Panc1 (cell line): ENCODE results near the gene DROSHA. TPM values are rescaled to one million over a fixed set of nuclear protein-coding genes. Genes with fewer than 3 reads are reported as not detected.
"Not testable (repeated sequence)": the region's sequence is repeated elsewhere in the genome, so short reads cannot be mapped to it uniquely, and the experiment has no call there.

Experiments
- ATAC-seq: fragments of 200-7000 bp; cut with Tn5 transposase; 2 replicates; pipeline ENCODE4 v1.9.1; 2020; ENCODE audit warnings: mild to moderate bottlenecking, moderate library complexity
- BruUV-seq: library from RNA; stranded (reverse); fragments of 400-500 nt; replicated peaks from 2 replicates; lab custom pipeline; 2021; lab: Mats Ljungman, UMichigan
- CTCF ChIA-PET: fragments of 300-600 bp; sonication (Branson Sonifier 250); formaldehyde crosslinking; loops from one replicate; lab custom pipeline; 2022; ENCODE audit warnings: antibody characterized with exemption; lab: Charles Lee
- POLR2A ChIA-PET: fragments of 300-600 bp; sonication (Branson Sonifier 250); formaldehyde crosslinking; loops from one replicate; lab custom pipeline; 2022; ENCODE audit warnings: antibody characterized with exemption; lab: Charles Lee
- DNase-seq: peaks from one replicate; pipeline ENCODE4 v3.0.0-alpha.2; 2010; ENCODE audit warnings: low read depth, low spot score
- H3K27ac ChIP-seq: 2 replicates; pipeline ENCODE4 v1.5.1; 2011; ENCODE audit warnings: mild to moderate bottlenecking, low read length, inconsistent platforms
- H3K27me3 ChIP-seq: fragments of 200-500 bp; sonication (Bioruptor generic); 2 replicates; pipeline ENCODE4 v1.6.0; 2014; ENCODE audit warnings: low read length, inconsistent platforms; ENCODE audit not compliant: control insufficient read depth, insufficient read depth
- H3K36me3 ChIP-seq: fragments of 200-500 bp; sonication (Bioruptor generic); 2 replicates; pipeline ENCODE4 v1.5.1; 2014; ENCODE audit warnings: inconsistent platforms, mild to moderate bottlenecking, low read length, moderate library complexity; ENCODE audit not compliant: control insufficient read depth, insufficient read depth
- H3K4me1 ChIP-seq: 2 replicates; pipeline ENCODE4 v1.5.1; 2011; ENCODE audit warnings: inconsistent platforms, mild to moderate bottlenecking, low read length, moderate library complexity; ENCODE audit not compliant: control insufficient read depth, insufficient read depth
- H3K4me3 ChIP-seq, 2 experiments: 2 replicates each; pipeline ENCODE4 v1.5.1; 2011 to 2012; ENCODE audit warnings: low read depth in 2 of 2, low read length in 2 of 2, mild to moderate bottlenecking in 2 of 2, inconsistent platforms in 1 of 2, moderate library complexity in 1 of 2
- H3K9me3 ChIP-seq: fragments of 200-500 bp; sonication (Bioruptor generic); 2 replicates; pipeline ENCODE4 v1.5.1; 2014; ENCODE audit warnings: low read depth, mild to moderate bottlenecking, inconsistent platforms, low read length, moderate library complexity; ENCODE audit not compliant: control insufficient read depth, insufficient read depth
- POLR2AphosphoS5 ChIP-seq: IDR thresholded peaks from 2 replicates; pipeline ENCODE4 v1.6.1; 2012; ENCODE audit warnings: mild to moderate bottlenecking, low read depth, low read length, moderate library complexity
- SIN3A ChIP-seq: IDR thresholded peaks from 2 replicates; pipeline ENCODE4 v1.6.1; 2012; ENCODE audit warnings: low read depth, mild to moderate bottlenecking, low read length, moderate library complexity, borderline replicate concordance; ENCODE audit not compliant: insufficient read depth
- TCF7L2 ChIP-seq: IDR thresholded peaks from 2 replicates; pipeline ENCODE4 v1.6.1; 2011; ENCODE audit warnings: mild to moderate bottlenecking, low read depth, low read length, inconsistent platforms
- in situ Hi-C: cut with HindIII; loops from 2 replicates; pipeline ENCODE4 v1.10.0; 2016; ENCODE audit warnings: low sequenced_read_pairs, low pct_unique_long_range_greater_than_20kb
- intact Hi-C: fragments of 100-400 bp; cut with micrococcal nuclease; formaldehyde crosslinking; loops from one replicate; pipeline ENCODE4 v1.10.0; 2022; ENCODE audit not compliant: unreplicated experiment
- total RNA-seq: library from RNA; stranded (reverse); gene quantifications from one replicate; pipeline ENCODE4 v1.2.1, GENCODE V29; 2021; ENCODE audit not compliant: unreplicated experiment
- TF ChIP-seq, protein P1 (sequence below): fragments of 450-650 bp; IDR thresholded peaks from 2 replicates; pipeline ENCODE4 v1.5.1; 2017; ENCODE audit warnings: mild to moderate bottlenecking
- TF ChIP-seq, protein P2 (sequence below), 2 experiments: IDR thresholded peaks; 2 replicates each; pipeline ENCODE4 v1.6.1; 2011 to 2012; ENCODE audit warnings: low read depth in 2 of 2, control low read depth in 1 of 2, low read length in 1 of 2, mild to moderate bottlenecking in 1 of 2, moderate library complexity in 1 of 2; ENCODE audit not compliant: insufficient read depth in 1 of 2

DROSHA gene
- total RNA-seq, 1 experiment from 2014 or later: 98.1 TPM

DNA sequence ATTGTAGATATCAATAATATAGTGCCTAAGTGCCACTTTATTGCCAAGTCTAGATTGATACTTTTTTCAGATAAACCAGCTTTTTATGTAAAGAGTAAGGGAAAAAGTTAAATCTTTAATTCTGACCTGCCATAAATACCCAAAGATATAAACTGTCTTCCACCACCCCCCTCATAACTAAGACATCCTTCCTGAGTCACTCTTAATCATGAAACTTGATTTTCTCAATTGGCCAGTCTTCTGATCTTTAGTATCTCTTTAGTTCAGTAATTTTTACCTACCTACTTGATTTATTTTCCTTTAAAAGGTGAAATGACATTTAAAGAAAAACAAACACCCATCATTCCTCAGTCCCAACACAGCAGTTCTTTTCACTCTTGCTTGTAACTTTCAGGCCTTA is 22.0 kb upstream of the DROSHA start:
- in situ Hi-C loops (no loop called here), intact Hi-C loops (no loop called here)
- no peak for TF ChIP-seq SIN3A
- TF ChIP-seq TCF7L2: no peak
- TF ChIP-seq, protein P1, sequence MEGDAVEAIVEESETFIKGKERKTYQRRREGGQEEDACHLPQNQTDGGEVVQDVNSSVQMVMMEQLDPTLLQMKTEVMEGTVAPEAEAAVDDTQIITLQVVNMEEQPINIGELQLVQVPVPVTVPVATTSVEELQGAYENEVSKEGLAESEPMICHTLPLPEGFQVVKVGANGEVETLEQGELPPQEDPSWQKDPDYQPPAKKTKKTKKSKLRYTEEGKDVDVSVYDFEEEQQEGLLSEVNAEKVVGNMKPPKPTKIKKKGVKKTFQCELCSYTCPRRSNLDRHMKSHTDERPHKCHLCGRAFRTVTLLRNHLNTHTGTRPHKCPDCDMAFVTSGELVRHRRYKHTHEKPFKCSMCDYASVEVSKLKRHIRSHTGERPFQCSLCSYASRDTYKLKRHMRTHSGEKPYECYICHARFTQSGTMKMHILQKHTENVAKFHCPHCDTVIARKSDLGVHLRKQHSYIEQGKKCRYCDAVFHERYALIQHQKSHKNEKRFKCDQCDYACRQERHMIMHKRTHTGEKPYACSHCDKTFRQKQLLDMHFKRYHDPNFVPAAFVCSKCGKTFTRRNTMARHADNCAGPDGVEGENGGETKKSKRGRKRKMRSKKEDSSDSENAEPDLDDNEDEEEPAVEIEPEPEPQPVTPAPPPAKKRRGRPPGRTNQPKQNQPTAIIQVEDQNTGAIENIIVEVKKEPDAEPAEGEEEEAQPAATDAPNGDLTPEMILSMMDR: no peak
- TF ChIP-seq, protein P2, sequence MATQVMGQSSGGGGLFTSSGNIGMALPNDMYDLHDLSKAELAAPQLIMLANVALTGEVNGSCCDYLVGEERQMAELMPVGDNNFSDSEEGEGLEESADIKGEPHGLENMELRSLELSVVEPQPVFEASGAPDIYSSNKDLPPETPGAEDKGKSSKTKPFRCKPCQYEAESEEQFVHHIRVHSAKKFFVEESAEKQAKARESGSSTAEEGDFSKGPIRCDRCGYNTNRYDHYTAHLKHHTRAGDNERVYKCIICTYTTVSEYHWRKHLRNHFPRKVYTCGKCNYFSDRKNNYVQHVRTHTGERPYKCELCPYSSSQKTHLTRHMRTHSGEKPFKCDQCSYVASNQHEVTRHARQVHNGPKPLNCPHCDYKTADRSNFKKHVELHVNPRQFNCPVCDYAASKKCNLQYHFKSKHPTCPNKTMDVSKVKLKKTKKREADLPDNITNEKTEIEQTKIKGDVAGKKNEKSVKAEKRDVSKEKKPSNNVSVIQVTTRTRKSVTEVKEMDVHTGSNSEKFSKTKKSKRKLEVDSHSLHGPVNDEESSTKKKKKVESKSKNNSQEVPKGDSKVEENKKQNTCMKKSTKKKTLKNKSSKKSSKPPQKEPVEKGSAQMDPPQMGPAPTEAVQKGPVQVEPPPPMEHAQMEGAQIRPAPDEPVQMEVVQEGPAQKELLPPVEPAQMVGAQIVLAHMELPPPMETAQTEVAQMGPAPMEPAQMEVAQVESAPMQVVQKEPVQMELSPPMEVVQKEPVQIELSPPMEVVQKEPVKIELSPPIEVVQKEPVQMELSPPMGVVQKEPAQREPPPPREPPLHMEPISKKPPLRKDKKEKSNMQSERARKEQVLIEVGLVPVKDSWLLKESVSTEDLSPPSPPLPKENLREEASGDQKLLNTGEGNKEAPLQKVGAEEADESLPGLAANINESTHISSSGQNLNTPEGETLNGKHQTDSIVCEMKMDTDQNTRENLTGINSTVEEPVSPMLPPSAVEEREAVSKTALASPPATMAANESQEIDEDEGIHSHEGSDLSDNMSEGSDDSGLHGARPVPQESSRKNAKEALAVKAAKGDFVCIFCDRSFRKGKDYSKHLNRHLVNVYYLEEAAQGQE (IDR thresholded peaks at IDR 0.05; ENCODE audit: insufficient read depth in 1 of 2, low read depth in 2 of 2, low read length in 1 of 2): no peak
- TF ChIP-seq POLR2AphosphoS5: no peak
- ATAC-seq (no peak), DNase-seq (no peak)
- H3K27me3 ChIP-seq: no peaks in the 10 kb centered on the region
- no peaks in the 10 kb centered on the region for H3K9me3 ChIP-seq
- POLR2A ChIA-PET: no interaction called here
- CTCF ChIA-PET: no interaction called here
- H3K4me1 ChIP-seq: no peaks in the 10 kb centered on the region
- TSS peak; percentile 48 for BruUV-seq
- H3K4me3 ChIP-seq: no peak overlapping the region
- peaks cover 4% of the 10 kb centered on the region for H3K36me3 ChIP-seq
- no peak overlapping the region for H3K27ac ChIP-seq

DNA sequence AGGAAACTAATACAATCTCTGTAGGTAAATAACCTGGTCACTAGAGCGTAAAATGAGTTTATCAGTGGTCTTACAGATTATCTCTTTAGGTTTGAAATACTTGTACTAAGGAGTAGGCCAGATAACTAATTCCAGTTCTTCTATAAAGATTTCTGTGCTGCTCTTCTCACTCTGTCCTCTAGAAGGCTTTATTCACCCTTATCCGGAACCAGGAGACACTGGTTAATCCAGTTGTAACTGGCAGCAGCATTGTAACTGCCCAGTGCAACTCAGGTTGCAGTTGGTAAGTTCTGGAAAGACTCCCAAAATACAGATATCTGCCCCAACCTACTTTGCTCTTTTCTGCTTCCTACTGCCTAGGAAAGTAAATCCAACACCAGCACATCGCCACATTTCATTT is 20.0 kb upstream of the DROSHA start:
- TF ChIP-seq TCF7L2 (no peak), SIN3A (no peak), POLR2AphosphoS5 (no peak)
- TF ChIP-seq, protein P1: no peak
- TF ChIP-seq, protein P2 (IDR thresholded peaks at IDR 0.05; ENCODE audit: insufficient read depth in 1 of 2, low read depth in 2 of 2, low read length in 1 of 2): no peak
- ATAC-seq (no peak), DNase-seq (no peak)
- H3K4me1 ChIP-seq: no peaks in the 10 kb centered on the region
- no peaks in the 10 kb centered on the region for H3K9me3 ChIP-seq
- BruUV-seq: no TSS peak
- no peaks in the 10 kb centered on the region for H3K27me3 ChIP-seq
- POLR2A ChIA-PET: no interaction called here
- H3K4me3 ChIP-seq: no peak overlapping the region
- no peak overlapping the region for H3K27ac ChIP-seq
- intact Hi-C loops: no loop called here
- in situ Hi-C loops: no loop called here
- CTCF ChIA-PET: no interaction called here
- H3K36me3 ChIP-seq: peaks cover 4% of the 10 kb centered on the region

DNA sequence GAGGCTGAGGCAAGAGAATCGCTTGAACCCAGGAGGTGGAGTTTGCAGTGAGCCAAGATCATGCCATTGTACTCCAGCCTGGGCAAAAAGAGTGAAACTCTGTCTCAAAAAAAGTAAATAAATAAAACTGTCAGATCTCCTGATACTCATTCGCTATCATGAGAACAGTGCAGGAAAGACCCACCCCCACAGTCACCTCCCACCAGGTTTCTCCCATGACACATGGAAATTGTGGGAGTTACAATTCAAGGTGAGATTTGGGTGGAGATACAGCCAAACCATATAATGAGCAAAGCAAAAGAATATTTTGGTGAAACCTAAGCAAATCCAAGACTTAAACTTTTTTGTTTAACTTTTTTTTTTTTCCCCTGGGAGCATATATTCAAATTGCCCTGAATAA is 17.2 kb upstream of the DROSHA start:
- H3K27me3 ChIP-seq, H3K4me3 ChIP-seq, BruUV-seq, intact Hi-C loops, POLR2A ChIA-PET, H3K27ac ChIP-seq, H3K9me3 ChIP-seq, ATAC-seq, DNase-seq, in situ Hi-C loops, CTCF ChIA-PET, H3K4me1 ChIP-seq: not testable (repeated sequence)
- peaks cover 11% of the 10 kb centered on the region for H3K36me3 ChIP-seq
